H9 (cell line): ENCODE results near the gene MGAT5B. TPM values are rescaled to one million over a fixed set of nuclear protein-coding genes. Genes with fewer than 3 reads are reported as not detected.

Experiments used
- DNase-seq: peaks from one replicate; pipeline ENCODE4 v3.0.0-alpha.2; 2017
- H2AFZ ChIP-seq: one replicate; pipeline ENCODE4 v1.6.1; 2013; ENCODE audit warnings: mild to moderate bottlenecking, low read length, control low read depth, moderate library complexity
- H2AK5ac ChIP-seq: 2 replicates; pipeline ENCODE4 v1.6.1; 2013; ENCODE audit warnings: low read length, control low read depth, mixed read lengths; ENCODE audit not compliant: insufficient read length
- H2BK120ac ChIP-seq: one replicate; pipeline ENCODE4 v1.6.1; 2013; ENCODE audit warnings: low read depth, mild to moderate bottlenecking, low read length, control low read depth, inconsistent platforms; ENCODE audit not compliant: poor library complexity, severe bottlenecking
- H2BK12ac ChIP-seq: 2 replicates; pipeline ENCODE4 v1.6.1; 2013; ENCODE audit warnings: low read length, control low read depth, mixed read lengths, low read depth; ENCODE audit not compliant: insufficient read length
- H2BK15ac ChIP-seq: 2 replicates; pipeline ENCODE4 v1.6.1; 2013; ENCODE audit warnings: low read depth, low read length, control low read depth
- H2BK20ac ChIP-seq: one replicate; pipeline ENCODE4 v1.6.1; 2013; ENCODE audit warnings: low read depth, mild to moderate bottlenecking, low read length, control low read depth, inconsistent platforms; ENCODE audit not compliant: poor library complexity, severe bottlenecking
- H2BK5ac ChIP-seq: 2 replicates; pipeline ENCODE4 v1.6.1; 2013; ENCODE audit warnings: low read length, control low read depth, mixed read lengths; ENCODE audit not compliant: insufficient read length
- H3K14ac ChIP-seq: 2 replicates; pipeline ENCODE4 v1.6.1; 2013; ENCODE audit warnings: low read length, control low read depth; ENCODE audit not compliant: insufficient read depth
- H3K18ac ChIP-seq: 2 replicates; pipeline ENCODE4 v1.6.1; 2013; ENCODE audit warnings: low read depth, mild to moderate bottlenecking, mixed read lengths, low read length, control low read depth; ENCODE audit not compliant: insufficient read length
- H3K23ac ChIP-seq: 2 replicates; pipeline ENCODE4 v1.6.1; 2013; ENCODE audit warnings: low read length, control low read depth, mixed read lengths, low read depth; ENCODE audit not compliant: insufficient read length
- H3K23me2 ChIP-seq: 2 replicates; pipeline ENCODE4 v1.6.1; 2013; ENCODE audit warnings: low read depth, mild to moderate bottlenecking, mixed read lengths, low read length, control low read depth; ENCODE audit not compliant: insufficient read length, poor library complexity, severe bottlenecking
- H3K27ac ChIP-seq: 2 replicates; pipeline ENCODE4 v1.5.1; 2013; ENCODE audit warnings: low read length, control low read depth, mixed read lengths, low read depth; ENCODE audit not compliant: insufficient read length
- H3K27me3 ChIP-seq: 2 replicates; pipeline ENCODE4 v1.6.1; 2013; ENCODE audit warnings: low read length, control low read depth, inconsistent platforms; ENCODE audit not compliant: insufficient read depth
- H3K4ac ChIP-seq: 2 replicates; pipeline ENCODE4 v1.6.1; 2013; ENCODE audit warnings: low read depth, mild to moderate bottlenecking, control low read depth, inconsistent platforms, low read length, moderate library complexity
- H3K4me1 ChIP-seq: 2 replicates; pipeline ENCODE4 v1.6.1; 2013; ENCODE audit warnings: low read length, control low read depth, inconsistent platforms; ENCODE audit not compliant: insufficient read depth
- H3K4me2 ChIP-seq: 2 replicates; pipeline ENCODE4 v1.6.1; 2013; ENCODE audit warnings: low read length, control low read depth, mixed read lengths; ENCODE audit not compliant: insufficient read length, insufficient read depth
- H3K56ac ChIP-seq: 2 replicates; pipeline ENCODE4 v1.6.1; 2013; ENCODE audit warnings: low read depth, mild to moderate bottlenecking, mixed read lengths, low read length, control low read depth; ENCODE audit not compliant: insufficient read length
- H3K79me1 ChIP-seq: 2 replicates; pipeline ENCODE4 v1.6.1; 2013; ENCODE audit warnings: low read depth, mild to moderate bottlenecking, moderate library complexity, low read length, control low read depth, inconsistent platforms; ENCODE audit not compliant: insufficient read depth, poor library complexity, severe bottlenecking
- H3K79me2 ChIP-seq: 2 replicates; pipeline ENCODE4 v1.6.1; 2013; ENCODE audit warnings: low read length, control low read depth, inconsistent platforms; ENCODE audit not compliant: insufficient read depth
- H3K9ac ChIP-seq: 2 replicates; pipeline ENCODE4 v1.6.1; 2013; ENCODE audit warnings: low read length, control low read depth, mixed read lengths; ENCODE audit not compliant: insufficient read length; ENCODE audit errors: extremely low read depth
- H3K9me3 ChIP-seq: one replicate; pipeline ENCODE4 v1.6.1; 2013; ENCODE audit warnings: low read depth, low read length, inconsistent platforms; ENCODE audit not compliant: control insufficient read depth
- H3T11ph ChIP-seq: one replicate; pipeline ENCODE4 v1.6.1; 2013; ENCODE audit warnings: mild to moderate bottlenecking, low read length, control low read depth, inconsistent platforms
- H4K20me1 ChIP-seq: one replicate; pipeline ENCODE4 v1.6.1; 2013; ENCODE audit not compliant: control insufficient read depth, insufficient read length, insufficient read depth
- H4K5ac ChIP-seq: 2 replicates; pipeline ENCODE4 v1.6.1; 2013; ENCODE audit warnings: low read depth, mild to moderate bottlenecking, mixed read lengths, low read length, control low read depth; ENCODE audit not compliant: insufficient read length
- H4K8ac ChIP-seq: replicated peaks from 2 replicates; pipeline ENCODE4 v1.6.1; 2013; ENCODE audit warnings: low read length, control low read depth, mixed read lengths, low read depth; ENCODE audit not compliant: insufficient read length
- H4K91ac ChIP-seq: 2 replicates; pipeline ENCODE4 v1.6.1; 2013; ENCODE audit warnings: low read depth, mild to moderate bottlenecking, moderate library complexity, mixed read lengths, low read length, control low read depth; ENCODE audit not compliant: insufficient read length
- H3K27ac Mint-ChIP-seq, 3 experiments: 2 replicates in 2 of 3; 3 replicates in 1 of 3; pipeline ENCODE4 v1.8.0; 2020 to 2021; ENCODE audit warnings: mixed read lengths in 3 of 3, mild to moderate bottlenecking in 1 of 3, moderate library complexity in 1 of 3
- H3K27me3 Mint-ChIP-seq: 2 replicates; pipeline ENCODE4 v1.8.0; 2021; ENCODE audit warnings: low read depth, mild to moderate bottlenecking, moderate library complexity, mixed read lengths
- H3K36me3 Mint-ChIP-seq, 3 experiments: 2 replicates in 2 of 3; 3 replicates in 1 of 3; pipeline ENCODE4 v1.8.0; 2020 to 2021; ENCODE audit warnings: low read depth in 3 of 3, mixed read lengths in 3 of 3; ENCODE audit not compliant: insufficient read depth in 1 of 3
- H3K4me1 Mint-ChIP-seq, 2 experiments: 2 replicates each; pipeline ENCODE4 v1.8.0; 2020; ENCODE audit warnings: mixed read lengths in 2 of 2
- H3K4me3 Mint-ChIP-seq, 2 experiments: 2 replicates in 1 of 2; 3 replicates in 1 of 2; pipeline ENCODE4 v1.8.0; 2020 to 2021; ENCODE audit warnings: mild to moderate bottlenecking in 2 of 2, mixed read lengths in 2 of 2, moderate library complexity in 1 of 2
- H3K9me3 Mint-ChIP-seq, 2 experiments: 2 replicates in 1 of 2; 3 replicates in 1 of 2; pipeline ENCODE4 v1.8.0; 2020; ENCODE audit warnings: mild to moderate bottlenecking in 2 of 2, mixed read lengths in 2 of 2, moderate library complexity in 1 of 2
- WGBS: extraction: QIAGEN DNeasy Blood & Tissue Kit; methylation state at CpG from one replicate; pipeline ENCODE4 v1.1.7; 2013; ENCODE audit warnings: missing lambda C conversion rate, low lambda C conversion rate, mixed read lengths; ENCODE audit not compliant: insufficient read length; ENCODE audit errors: extremely low coverage; 5-methylcytosine and 5-hydroxymethylcytosine counted together
- total RNA-seq: library from RNA; stranded (reverse); gene quantifications from 2 replicates; pipeline ENCODE4 v1.2.1, GENCODE V29; 2021
- TF ChIP-seq, protein P1 (sequence below): fragments of 200-600 bp; sonication (generic); conservative IDR thresholded peaks from 3 replicates; pipeline ENCODE4 v1.8.0; 2021; ENCODE audit warnings: antibody characterized with exemption, mild to moderate bottlenecking

Gene MGAT5B
- total RNA-seq, 1 experiment from 2014 or later, result 4.9 TPM

- no peak overlapping the region; a peak in 1 of 7 replicates for H3K27ac Mint-ChIP-seq
- Histone ChIP-seq H4K5ac (no peak overlapping the region), H2BK12ac (no peak overlapping the region), H3K4ac (no peak overlapping the region), H3K9me3 (no peaks in the 10 kb centered on the region), H3K27me3 (no peaks in the 10 kb centered on the region), H3T11ph (no peak overlapping the region), H2AFZ (no peak overlapping the region), H3K9ac (no peak overlapping the region), H2BK120ac (no peak overlapping the region), H3K14ac (no peak overlapping the region), H3K4me1 (no peaks in the 10 kb centered on the region), H3K27ac (no peak overlapping the region), H2AK5ac (no peak overlapping the region), H3K23ac (no peak overlapping the region), H3K79me1 (no peaks in the 10 kb centered on the region), H3K18ac (no peak overlapping the region), H2BK15ac (no peak overlapping the region), H4K91ac (no peak overlapping the region), H4K20me1 (no peaks in the 10 kb centered on the region), H2BK5ac (no peak overlapping the region), H3K56ac (no peak overlapping the region), H4K8ac (no peak overlapping the region), H3K79me2 (no peaks in the 10 kb centered on the region), H3K23me2 (no peaks in the 10 kb centered on the region), H3K4me2 (no peak overlapping the region), H2BK20ac (no peak overlapping the region)
- H3K36me3 Mint-ChIP-seq, result no peaks in the 10 kb centered on the region
- WGBS, result no CpG with 5 or more reads among the region's 5 CpGs
- peaks cover 2% of the 10 kb centered on the region; the same call in 1 of the 2 replicates for H3K27me3 Mint-ChIP-seq
- H3K4me3 Mint-ChIP-seq, result no peak overlapping the region
- H3K9me3 Mint-ChIP-seq, result no peaks in the 10 kb centered on the region
- no peak for DNase-seq
- TF ChIP-seq, protein P1, sequence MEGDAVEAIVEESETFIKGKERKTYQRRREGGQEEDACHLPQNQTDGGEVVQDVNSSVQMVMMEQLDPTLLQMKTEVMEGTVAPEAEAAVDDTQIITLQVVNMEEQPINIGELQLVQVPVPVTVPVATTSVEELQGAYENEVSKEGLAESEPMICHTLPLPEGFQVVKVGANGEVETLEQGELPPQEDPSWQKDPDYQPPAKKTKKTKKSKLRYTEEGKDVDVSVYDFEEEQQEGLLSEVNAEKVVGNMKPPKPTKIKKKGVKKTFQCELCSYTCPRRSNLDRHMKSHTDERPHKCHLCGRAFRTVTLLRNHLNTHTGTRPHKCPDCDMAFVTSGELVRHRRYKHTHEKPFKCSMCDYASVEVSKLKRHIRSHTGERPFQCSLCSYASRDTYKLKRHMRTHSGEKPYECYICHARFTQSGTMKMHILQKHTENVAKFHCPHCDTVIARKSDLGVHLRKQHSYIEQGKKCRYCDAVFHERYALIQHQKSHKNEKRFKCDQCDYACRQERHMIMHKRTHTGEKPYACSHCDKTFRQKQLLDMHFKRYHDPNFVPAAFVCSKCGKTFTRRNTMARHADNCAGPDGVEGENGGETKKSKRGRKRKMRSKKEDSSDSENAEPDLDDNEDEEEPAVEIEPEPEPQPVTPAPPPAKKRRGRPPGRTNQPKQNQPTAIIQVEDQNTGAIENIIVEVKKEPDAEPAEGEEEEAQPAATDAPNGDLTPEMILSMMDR, result no peak
- H3K4me1 Mint-ChIP-seq, result peaks cover 4 to 26% of the 10 kb centered on the region in 2 experiments
Observed at GRCh38 chr17:76952402-76952801, 84.2 kb downstream of the MGAT5B start.
